WTC11 (cell line): ENCODE measurements around the gene B3GNT9. TPM values are rescaled to one million over a fixed set of nuclear protein-coding genes. Genes with fewer than 3 reads are reported as not detected.
A peak's percentile ranks its signal among the peaks of the same experiment; 100 is the strongest.

Experiments used
- ARID4B ChIP-seq: sonication (generic); formaldehyde crosslinking; IDR thresholded peaks from 2 replicates; pipeline ENCODE4 v1.8.0; 2023; ENCODE audit warnings: missing genetic modification reagents, mild to moderate bottlenecking, borderline replicate concordance
- CBFB ChIP-seq: sonication (generic); formaldehyde crosslinking; IDR thresholded peaks from 2 replicates; pipeline ENCODE4 v1.8.1; 2022; ENCODE audit warnings: mild to moderate bottlenecking, low read depth, missing genetic modification reagents
- E2F4 ChIP-seq: sonication (generic); formaldehyde crosslinking; IDR thresholded peaks from 2 replicates; pipeline ENCODE4 v1.8.1; 2022; ENCODE audit warnings: low read depth, mild to moderate bottlenecking, moderate library complexity, missing genetic modification reagents, borderline replicate concordance
- FOXP1 ChIP-seq: sonication (generic); formaldehyde crosslinking; IDR thresholded peaks from 2 replicates; pipeline ENCODE4 v1.8.0; 2022; ENCODE audit warnings: missing genetic modification reagents, mild to moderate bottlenecking, moderate library complexity, borderline replicate concordance
- GABPB1 ChIP-seq: sonication (generic); formaldehyde crosslinking; IDR thresholded peaks from 2 replicates; pipeline ENCODE4 v1.8.1; 2023; ENCODE audit warnings: mild to moderate bottlenecking, missing genetic modification reagents
- HMGA2 ChIP-seq: fragments of 250-450 bp; sonication (Bioruptor Pico); IDR thresholded peaks from 2 replicates; pipeline ENCODE4 v1.4.0; 2021; ENCODE audit warnings: mild to moderate bottlenecking, moderate library complexity
- IRF1 ChIP-seq: sonication (generic); formaldehyde crosslinking; IDR thresholded peaks from 2 replicates; pipeline ENCODE4 v1.8.0; 2023; ENCODE audit warnings: missing genetic modification reagents
- JUN ChIP-seq: sonication (generic); formaldehyde crosslinking; IDR thresholded peaks from 2 replicates; pipeline ENCODE4 v1.8.0; 2023; ENCODE audit warnings: mild to moderate bottlenecking, missing genetic modification reagents
- MXD4 ChIP-seq: fragments of 250-450 bp; sonication (Bioruptor Pico); IDR thresholded peaks from 2 replicates; pipeline ENCODE4 v1.8.0; 2021; ENCODE audit warnings: mild to moderate bottlenecking, moderate library complexity, borderline replicate concordance
- MYBL2 ChIP-seq: sonication (generic); formaldehyde crosslinking; IDR thresholded peaks from 2 replicates; pipeline ENCODE4 v1.8.1; 2023; ENCODE audit warnings: mild to moderate bottlenecking, moderate library complexity, missing genetic modification reagents
- NFE2L1 ChIP-seq: sonication (generic); formaldehyde crosslinking; IDR thresholded peaks from 2 replicates; pipeline ENCODE4 v1.8.1; 2023; ENCODE audit warnings: missing genetic modification reagents
- NR3C1 ChIP-seq: sonication (generic); formaldehyde crosslinking; conservative IDR thresholded peaks from 2 replicates; pipeline ENCODE4 v1.8.1; 2023; ENCODE audit warnings: low read depth, mild to moderate bottlenecking, missing genetic modification reagents
- PRRX2 ChIP-seq: fragments of 250-450 bp; sonication (Bioruptor Pico); IDR thresholded peaks from 2 replicates; pipeline ENCODE4 v1.8.0; 2021; ENCODE audit warnings: mild to moderate bottlenecking
- RELA ChIP-seq: sonication (generic); formaldehyde crosslinking; IDR thresholded peaks from 2 replicates; pipeline ENCODE4 v1.8.1; 2022; ENCODE audit warnings: missing genetic modification reagents, mild to moderate bottlenecking, borderline replicate concordance
- RORB ChIP-seq: fragments of 250-450 bp; sonication (Bioruptor Pico); IDR thresholded peaks from 2 replicates; pipeline ENCODE4 v1.9.0; 2021; ENCODE audit warnings: mild to moderate bottlenecking
- SMAD3 ChIP-seq: sonication (generic); formaldehyde crosslinking; IDR thresholded peaks from 2 replicates; pipeline ENCODE4 v1.8.0; 2022; ENCODE audit warnings: missing genetic modification reagents, mild to moderate bottlenecking, borderline replicate concordance
- SP1 ChIP-seq: sonication (generic); formaldehyde crosslinking; conservative IDR thresholded peaks from 2 replicates; pipeline ENCODE4 v1.8.1; 2022; ENCODE audit warnings: missing genetic modification reagents
- TEAD4 ChIP-seq: sonication (generic); formaldehyde crosslinking; IDR thresholded peaks from 2 replicates; pipeline ENCODE4 v1.8.0; 2022; ENCODE audit warnings: mild to moderate bottlenecking, missing genetic modification reagents
- TP53 ChIP-seq: sonication (generic); formaldehyde crosslinking; IDR thresholded peaks from 2 replicates; pipeline ENCODE4 v1.8.1; 2023; ENCODE audit warnings: mild to moderate bottlenecking, missing genetic modification reagents
- ZBTB21 ChIP-seq: sonication (generic); formaldehyde crosslinking; IDR thresholded peaks from 2 replicates; pipeline ENCODE4 v1.8.1; 2023; ENCODE audit warnings: mild to moderate bottlenecking, missing genetic modification reagents, borderline replicate concordance
- ZNF121 ChIP-seq: sonication (generic); formaldehyde crosslinking; IDR thresholded peaks from 2 replicates; pipeline ENCODE4 v1.8.0; 2023; ENCODE audit warnings: missing genetic modification reagents
- ZNF232 ChIP-seq: sonication (generic); formaldehyde crosslinking; IDR thresholded peaks from 2 replicates; pipeline ENCODE4 v1.8.0; 2022; ENCODE audit warnings: mild to moderate bottlenecking, missing genetic modification reagents
- total RNA-seq: library from RNA; stranded (reverse); gene quantifications from 3 replicates; pipeline ENCODE4 v1.2.3, GENCODE V29; 2021
- TF ChIP-seq, protein P1 (sequence below): sonication (generic); formaldehyde crosslinking; IDR thresholded peaks from 2 replicates; pipeline ENCODE4 v1.8.1; 2022; ENCODE audit warnings: mild to moderate bottlenecking, moderate library complexity, missing genetic modification reagents
- TF ChIP-seq, protein P2 (sequence below): sonication (generic); formaldehyde crosslinking; IDR thresholded peaks from 2 replicates; pipeline ENCODE4 v1.8.0; 2022; ENCODE audit warnings: mild to moderate bottlenecking, missing genetic modification reagents
- TF ChIP-seq, protein P3 (sequence below): fragments of 250-450 bp; sonication (Bioruptor Pico); IDR thresholded peaks from 2 replicates; pipeline ENCODE4 v1.9.0; 2021; ENCODE audit warnings: mild to moderate bottlenecking
- TF ChIP-seq, protein P4 (sequence below): sonication (generic); formaldehyde crosslinking; conservative IDR thresholded peaks from 2 replicates; pipeline ENCODE4 v1.8.1; 2023; ENCODE audit warnings: mild to moderate bottlenecking, low read depth, missing genetic modification reagents, moderate library complexity

B3GNT9 gene
- total RNA-seq, 1 experiment from 2014 or later: 6.4 TPM

- TF ChIP-seq ZBTB21 (CRISPR knock-in tag) (peak; percentile 41; the same call in 1 of the 2 replicates), MXD4 (no peak), PRRX2 (no peak), E2F4 (CRISPR knock-in tag) (no peak), JUN (CRISPR knock-in tag) (no peak), RELA (CRISPR knock-in tag) (peak; percentile 90; the same call in 1 of the 2 replicates), HMGA2 (no peak), ZNF121 (CRISPR knock-in tag) (peak; percentile 99), ZNF232 (CRISPR knock-in tag) (peak; percentile 73; the same call in 1 of the 2 replicates), MYBL2 (CRISPR knock-in tag) (peak; percentile 63; the same call in 1 of the 2 replicates), NR3C1 (CRISPR knock-in tag) (no peak), TP53 (CRISPR knock-in tag) (0 out of 2 replicates have a peak, but pooled peaks have one; percentile 39), FOXP1 (CRISPR knock-in tag) (peak; percentile 77), CBFB (CRISPR knock-in tag) (no peak; the same call in 1 of the 2 replicates), NFE2L1 (no peak), TEAD4 (CRISPR knock-in tag) (no peak), SMAD3 (CRISPR knock-in tag) (peak; percentile 84; the same call in 1 of the 2 replicates), RORB (no peak), GABPB1 (CRISPR knock-in tag) (peak; percentile 56; the same call in 1 of the 2 replicates), IRF1 (no peak), SP1 (CRISPR knock-in tag) (peak; percentile 74), ARID4B (CRISPR knock-in tag) (peak; percentile 77; the same call in 1 of the 2 replicates)
- TF ChIP-seq, protein P1, sequence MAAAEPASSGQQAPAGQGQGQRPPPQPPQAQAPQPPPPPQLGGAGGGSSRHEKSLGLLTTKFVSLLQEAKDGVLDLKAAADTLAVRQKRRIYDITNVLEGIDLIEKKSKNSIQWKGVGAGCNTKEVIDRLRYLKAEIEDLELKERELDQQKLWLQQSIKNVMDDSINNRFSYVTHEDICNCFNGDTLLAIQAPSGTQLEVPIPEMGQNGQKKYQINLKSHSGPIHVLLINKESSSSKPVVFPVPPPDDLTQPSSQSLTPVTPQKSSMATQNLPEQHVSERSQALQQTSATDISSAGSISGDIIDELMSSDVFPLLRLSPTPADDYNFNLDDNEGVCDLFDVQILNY: 0 out of 2 replicates have a peak, but pooled peaks have one; percentile 33
- TF ChIP-seq, protein P2, sequence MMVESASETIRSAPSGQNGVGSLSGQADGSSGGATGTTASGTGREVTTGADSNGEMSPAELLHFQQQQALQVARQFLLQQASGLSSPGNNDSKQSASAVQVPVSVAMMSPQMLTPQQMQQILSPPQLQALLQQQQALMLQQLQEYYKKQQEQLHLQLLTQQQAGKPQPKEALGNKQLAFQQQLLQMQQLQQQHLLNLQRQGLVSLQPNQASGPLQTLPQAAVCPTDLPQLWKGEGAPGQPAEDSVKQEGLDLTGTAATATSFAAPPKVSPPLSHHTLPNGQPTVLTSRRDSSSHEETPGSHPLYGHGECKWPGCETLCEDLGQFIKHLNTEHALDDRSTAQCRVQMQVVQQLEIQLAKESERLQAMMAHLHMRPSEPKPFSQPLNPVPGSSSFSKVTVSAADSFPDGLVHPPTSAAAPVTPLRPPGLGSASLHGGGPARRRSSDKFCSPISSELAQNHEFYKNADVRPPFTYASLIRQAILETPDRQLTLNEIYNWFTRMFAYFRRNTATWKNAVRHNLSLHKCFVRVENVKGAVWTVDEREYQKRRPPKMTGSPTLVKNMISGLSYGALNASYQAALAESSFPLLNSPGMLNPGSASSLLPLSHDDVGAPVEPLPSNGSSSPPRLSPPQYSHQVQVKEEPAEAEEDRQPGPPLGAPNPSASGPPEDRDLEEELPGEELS (CRISPR knock-in tag): peak; percentile 64
- TF ChIP-seq, protein P3, sequence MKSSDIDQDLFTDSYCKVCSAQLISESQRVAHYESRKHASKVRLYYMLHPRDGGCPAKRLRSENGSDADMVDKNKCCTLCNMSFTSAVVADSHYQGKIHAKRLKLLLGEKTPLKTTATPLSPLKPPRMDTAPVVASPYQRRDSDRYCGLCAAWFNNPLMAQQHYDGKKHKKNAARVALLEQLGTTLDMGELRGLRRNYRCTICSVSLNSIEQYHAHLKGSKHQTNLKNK (CRISPR knock-in tag): no peak
- TF ChIP-seq, protein P4, sequence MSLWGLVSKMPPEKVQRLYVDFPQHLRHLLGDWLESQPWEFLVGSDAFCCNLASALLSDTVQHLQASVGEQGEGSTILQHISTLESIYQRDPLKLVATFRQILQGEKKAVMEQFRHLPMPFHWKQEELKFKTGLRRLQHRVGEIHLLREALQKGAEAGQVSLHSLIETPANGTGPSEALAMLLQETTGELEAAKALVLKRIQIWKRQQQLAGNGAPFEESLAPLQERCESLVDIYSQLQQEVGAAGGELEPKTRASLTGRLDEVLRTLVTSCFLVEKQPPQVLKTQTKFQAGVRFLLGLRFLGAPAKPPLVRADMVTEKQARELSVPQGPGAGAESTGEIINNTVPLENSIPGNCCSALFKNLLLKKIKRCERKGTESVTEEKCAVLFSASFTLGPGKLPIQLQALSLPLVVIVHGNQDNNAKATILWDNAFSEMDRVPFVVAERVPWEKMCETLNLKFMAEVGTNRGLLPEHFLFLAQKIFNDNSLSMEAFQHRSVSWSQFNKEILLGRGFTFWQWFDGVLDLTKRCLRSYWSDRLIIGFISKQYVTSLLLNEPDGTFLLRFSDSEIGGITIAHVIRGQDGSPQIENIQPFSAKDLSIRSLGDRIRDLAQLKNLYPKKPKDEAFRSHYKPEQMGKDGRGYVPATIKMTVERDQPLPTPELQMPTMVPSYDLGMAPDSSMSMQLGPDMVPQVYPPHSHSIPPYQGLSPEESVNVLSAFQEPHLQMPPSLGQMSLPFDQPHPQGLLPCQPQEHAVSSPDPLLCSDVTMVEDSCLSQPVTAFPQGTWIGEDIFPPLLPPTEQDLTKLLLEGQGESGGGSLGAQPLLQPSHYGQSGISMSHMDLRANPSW (CRISPR knock-in tag): no peak
Measured at GRCh38 chr16:67173808-67174705, 23.3 kb upstream of the B3GNT9 start (continued).
